K562 (cell line): ENCODE measurements around the gene KIF5C. TPM values are rescaled to one million over a fixed set of nuclear protein-coding genes. Genes with fewer than 3 reads are reported as not detected.

ENCODE experiments used
- ATAC-seq: fragments of 200-7000 bp; cut with Tn5 transposase; 3 replicates; pipeline ENCODE4 v1.9.1; 2020; ENCODE audit warnings: moderate library complexity
- BruUV-seq: library from RNA; stranded (reverse); fragments of 400-500 nt; replicated peaks from 2 replicates; lab custom pipeline; 2021; lab: Mats Ljungman, UMichigan
- CTCF ChIA-PET: fragments of 300-600 bp; formaldehyde crosslinking; extraction: SDS; loops from one replicate; lab custom pipeline; 2021; ENCODE audit warnings: low intra/inter-chr PET ratio; lab: Yijun Ruan, JAX
- POLR2A ChIA-PET: fragments of 300-600, 350-650 bp; sonication (Branson Sonifier 250); formaldehyde crosslinking; extraction: SDS; loops from one replicate; lab custom pipeline; 2021; ENCODE audit warnings: antibody characterized with exemption, inconsistent platforms; lab: Yijun Ruan, JAX
- DNase-seq, 4 experiments: peaks; one replicate each; pipeline versions ENCODE4 v3.0.0 to v3.0.0-alpha.2; 2011 to 2018; ENCODE audit warnings: low spot score in 3 of 4, mixed read lengths in 3 of 4; ENCODE audit errors: extremely low read depth in 1 of 4
- FAIRE-seq: peaks from 2 replicates; lab custom pipeline; 2011; peaks lifted over from hg19 to GRCh38; lab: Jason Lieb, UNC
- H2AFZ ChIP-seq: 2 replicates; pipeline ENCODE4 v1.6.0; 2011; ENCODE audit warnings: low read depth, low read length, control low read depth, inconsistent platforms
- H3K27ac ChIP-seq: fragments of 200-600 bp; 3 replicates; pipeline ENCODE4 v1.8.0; 2011; ENCODE audit warnings: low read depth, mild to moderate bottlenecking, control low read depth, inconsistent platforms, low read length, moderate library complexity, mixed read lengths; ENCODE audit errors: extremely low read depth
- H3K27me3 ChIP-seq, 2 experiments: fragments of 300-600 bp in 1 of 2; 2 replicates in 1 of 2; 3 replicates in 1 of 2; pipeline versions ENCODE4 v1.6.0 to v1.8.0; 2011; ENCODE audit warnings: inconsistent platforms in 2 of 2, low read length in 2 of 2, mild to moderate bottlenecking in 1 of 2, mixed read lengths in 1 of 2, moderate library complexity in 1 of 2; ENCODE audit not compliant: control insufficient read depth in 2 of 2, insufficient read depth in 2 of 2
- H3K36me3 ChIP-seq: fragments of 300-600 bp; 3 replicates; pipeline ENCODE4 v1.8.0; 2011; ENCODE audit warnings: mild to moderate bottlenecking, low read length, inconsistent platforms; ENCODE audit not compliant: control insufficient read depth, insufficient read depth
- H3K4me1 ChIP-seq, 2 experiments: fragments of 200-600 bp in 1 of 2; replicated peaks in 1 of 2; 2 replicates in 1 of 2; 3 replicates in 1 of 2; pipeline versions ENCODE4 v1.5.1 to v1.8.0; 2011; ENCODE audit warnings: inconsistent platforms in 2 of 2, low read length in 2 of 2, mild to moderate bottlenecking in 1 of 2, mixed read lengths in 1 of 2, moderate library complexity in 1 of 2; ENCODE audit not compliant: control insufficient read depth in 2 of 2, insufficient read depth in 2 of 2
- H3K4me2 ChIP-seq: 2 replicates; pipeline ENCODE4 v1.6.1; 2011; ENCODE audit warnings: low read length, control low read depth, inconsistent platforms, mixed read lengths; ENCODE audit not compliant: insufficient read depth
- H3K4me3 ChIP-seq: fragments of 200-600 bp; sonication (generic), shearing (Covaris generic); 2 replicates; pipeline ENCODE4 v1.5.1; 2016; ENCODE audit warnings: control low read depth, inconsistent platforms
- H3K79me2 ChIP-seq: fragments of 200-600 bp; 3 replicates; pipeline ENCODE4 v1.8.0; 2011; ENCODE audit warnings: low read length, inconsistent platforms; ENCODE audit not compliant: control insufficient read depth, insufficient read depth
- H3K9ac ChIP-seq, 2 experiments: 2 replicates each; pipeline versions ENCODE4 v1.6.0 to v1.6.1; 2011; ENCODE audit warnings: low read depth in 2 of 2, low read length in 2 of 2, control low read depth in 1 of 2, inconsistent platforms in 1 of 2, mild to moderate bottlenecking in 1 of 2, mixed read lengths in 1 of 2; ENCODE audit not compliant: insufficient read depth in 1 of 2
- H3K9me1 ChIP-seq: one replicate; pipeline ENCODE4 v1.6.0; 2011; ENCODE audit warnings: inconsistent platforms, mild to moderate bottlenecking, low read length, moderate library complexity; ENCODE audit not compliant: control insufficient read depth, insufficient read depth
- H3K9me3 ChIP-seq: replicated peaks from 2 replicates; pipeline ENCODE4 v1.5.1; 2011; ENCODE audit warnings: low read depth, low read length, inconsistent platforms; ENCODE audit not compliant: control insufficient read depth, insufficient read depth
- H4K20me1 ChIP-seq: replicated peaks from 2 replicates; pipeline ENCODE4 v1.6.1; 2011; ENCODE audit warnings: low read length, inconsistent platforms, mixed read lengths; ENCODE audit not compliant: control insufficient read depth, insufficient read depth
- BCOR ChIP-seq: fragments of 450-650 bp; IDR thresholded peaks from 2 replicates; pipeline ENCODE4 v1.6.1; 2016
- NR1H2 ChIP-seq: sonication (generic); formaldehyde crosslinking; IDR thresholded peaks from 2 replicates; pipeline ENCODE4 v1.4.0; 2020; ENCODE audit warnings: mild to moderate bottlenecking, missing genetic modification reagents
- SMARCC2 ChIP-seq: fragments of 450-650 bp; IDR thresholded peaks from 2 replicates; pipeline ENCODE4 v1.6.1; 2017; ENCODE audit warnings: antibody characterized with exemption, moderate library complexity, mild to moderate bottlenecking, low read depth
- SRSF3 ChIP-seq: fragments of 200-400 bp; formaldehyde crosslinking; IDR thresholded peaks from 2 replicates; pipeline ENCODE4 v1.6.1; 2016; ENCODE audit warnings: mild to moderate bottlenecking, low read length, moderate library complexity; ENCODE audit not compliant: insufficient read depth
- TAL1 ChIP-seq: fragments of 450-650 bp; IDR thresholded peaks from 2 replicates; pipeline ENCODE4 v1.6.1; 2016; ENCODE audit warnings: mild to moderate bottlenecking
- TSHZ1 ChIP-seq: fragments of 250-450 bp; sonication (Bioruptor Pico); IDR thresholded peaks from 2 replicates; pipeline ENCODE4 v1.4.0; 2020; ENCODE audit warnings: mild to moderate bottlenecking, moderate library complexity
- ZNF41 ChIP-seq: fragments of 250-450 bp; sonication (Bioruptor Pico); conservative IDR thresholded peaks from 2 replicates; pipeline ENCODE4 v1.4.0; 2020; ENCODE audit warnings: mild to moderate bottlenecking
- ZNF780A ChIP-seq: fragments of 250-450 bp; sonication (Bioruptor Pico); IDR thresholded peaks from 2 replicates; pipeline ENCODE4 v1.5.0; 2021; ENCODE audit warnings: mild to moderate bottlenecking
- WGBS: fragments of 100-300 bp; shearing (Covaris generic); methylation state at CpG from one replicate; pipeline ENCODE4 v1.1.6; 2016; ENCODE audit warnings: low coverage, mixed read lengths; ENCODE audit not compliant: insufficient coverage; ENCODE audit errors: missing lambda C conversion rate; 5-methylcytosine and 5-hydroxymethylcytosine counted together
- in situ Hi-C: fragments of 300-500 bp; cut with MboI; formaldehyde crosslinking; loops from 4 replicates; pipeline ENCODE4 v1.15.0; 2018; ENCODE audit warnings: inconsistent platforms, mixed read lengths
- intact Hi-C: fragments of 100-400 bp; cut with micrococcal nuclease; formaldehyde crosslinking; loops from 2 replicates; pipeline ENCODE4 v1.14.2; 2022
- polyA plus RNA-seq, 8 experiments: library from polyadenylated mRNA; depleted of rRNA in 4 of 8; stranded (reverse) in 5 of 8; unstranded in 3 of 8; fragments of >200 nt; fragmentation: Nextera tagmentation in 2 of 8; fragmentation: Illumina TruSeq in 1 of 8; extraction: Ambion mirVana in 2 of 8; extraction: Trizol in 1 of 8; gene quantifications; 2 replicates each; pipeline versions ENCODE4 v1.2.1 to v1.2.3, GENCODE V29; 2011 to 2014; ENCODE audit warnings: inconsistent platforms in 1 of 8, missing spikeins in 1 of 8
- total RNA-seq, 7 experiments: library from RNA; depleted of rRNA in 6 of 7; stranded (reverse); fragments of >200 nt in 6 of 7; fragmentation: Illumina TruSeq in 2 of 7; extraction: Trizol in 2 of 7; gene quantifications; 2 replicates each; pipeline versions ENCODE4 v1.2.1 to v1.2.3, GENCODE V29; 2011 to 2021; ENCODE audit warnings: low replicate concordance in 1 of 7

KIF5C gene
- total and polyA plus RNA-seq, 9 of the 15 experiments (the other 6 are each of a cell fraction or from before 2014, with no cell fraction given) = 0.01 to 0.09 (median 0.01) TPM; not detected in 6

DNA sequence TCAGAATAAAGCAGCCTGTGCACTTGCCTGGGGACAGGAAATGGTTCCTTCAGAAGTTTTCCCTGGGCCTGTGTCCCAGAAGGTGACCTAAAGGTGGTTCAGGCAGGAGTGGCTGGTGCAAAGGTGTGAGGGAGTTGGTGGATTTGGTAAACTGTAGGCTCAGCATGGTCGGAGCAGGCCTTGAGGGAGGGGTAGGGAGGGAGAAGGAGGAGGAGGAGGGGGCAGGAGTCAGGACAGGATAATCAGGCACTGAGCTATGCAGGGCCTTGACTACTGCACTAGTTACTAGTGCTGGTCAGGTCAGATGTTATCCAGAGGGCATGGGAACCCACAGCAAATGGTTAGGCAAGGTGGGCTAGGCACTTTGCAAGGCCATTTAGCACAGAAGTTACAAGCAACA lies 184.8 kb downstream of the KIF5C start:
- Histone ChIP-seq H3K4me1 (no peaks in the 10 kb centered on the region), H3K79me2 (no peaks in the 10 kb centered on the region), H3K9me3 (no peaks in the 10 kb centered on the region), H3K9ac (no peak overlapping the region), H3K4me3 (no peak overlapping the region), H3K27me3 (no peaks in the 10 kb centered on the region), H3K36me3 (no peaks in the 10 kb centered on the region), H3K27ac (no peak overlapping the region), H3K9me1 (no peaks in the 10 kb centered on the region), H2AFZ (no peak overlapping the region), H3K4me2 (no peak overlapping the region), H4K20me1 (no peaks in the 10 kb centered on the region)
- intact Hi-C loops (no loop called here), in situ Hi-C loops (no loop called here)
- 0% methylated on average over 1 of the region's 1 CpG for WGBS
- POLR2A ChIA-PET = interaction anchor here (1.5 kb wide), 1 partner anchor 19 kb away, joined by 3 read pairs; no protein-coding TSS in a partner anchor
- TF ChIP-seq BCOR = no peak
- no peak for TF ChIP-seq SRSF3
- TF ChIP-seq ZNF780A (CRISPR knock-in tag) = no peak
- no peak for TF ChIP-seq NR1H2 (CRISPR knock-in tag)
- TF ChIP-seq SMARCC2 = no peak
- no peak for TF ChIP-seq TAL1
- no peak for TF ChIP-seq ZNF41
- no peak for TF ChIP-seq TSHZ1 (CRISPR knock-in tag)
- CTCF ChIA-PET = no interaction called here
- no TSS peak for BruUV-seq
- ATAC-seq (no peak), DNase-seq (no peak), FAIRE-seq (no peak)
